OCI-LY1 (cell line): ENCODE measurements around the gene ST3GAL2.
"Not testable (repeated sequence)": the region's sequence is repeated elsewhere in the genome, so short reads cannot be mapped to it uniquely, and the experiment has no call there.

Experiments used
- H2AFZ ChIP-seq: fragments of 200-600 bp; sonication (generic), shearing (Covaris generic); 2 replicates; pipeline ENCODE4 v1.6.0; 2014; ENCODE audit warnings: antibody characterized with exemption, mild to moderate bottlenecking, low read length
- H3F3A ChIP-seq: fragments of 200-600 bp; sonication (generic), shearing (Covaris generic); 2 replicates; pipeline ENCODE4 v1.6.0; 2014; ENCODE audit warnings: mild to moderate bottlenecking, antibody characterized with exemption, low read length, moderate library complexity; ENCODE audit not compliant: insufficient read depth
- H3K27ac ChIP-seq: fragments of 200-600 bp; sonication (generic); 2 replicates; pipeline ENCODE4 v1.5.1; 2014; ENCODE audit warnings: low read length, mixed run types, mild to moderate bottlenecking, low read depth; ENCODE audit not compliant: poor library complexity, severe bottlenecking
- H3K27me3 ChIP-seq: fragments of 200-600 bp; sonication (generic); 2 replicates; pipeline ENCODE4 v1.6.0; 2014; ENCODE audit warnings: antibody characterized with exemption, mild to moderate bottlenecking, low read length, moderate library complexity; ENCODE audit not compliant: insufficient read depth
- H3K36me3 ChIP-seq: fragments of 200-600 bp; sonication (generic); 2 replicates; pipeline ENCODE4 v1.6.1; 2014; ENCODE audit warnings: mild to moderate bottlenecking, antibody characterized with exemption, low read length, moderate library complexity, mixed read lengths; ENCODE audit not compliant: insufficient read depth
- H3K4me1 ChIP-seq: fragments of 200-600 bp; sonication (generic); 2 replicates; pipeline ENCODE4 v1.5.1; 2014; ENCODE audit warnings: mild to moderate bottlenecking, low read length, moderate library complexity; ENCODE audit not compliant: insufficient read depth, severe bottlenecking
- H3K4me2 ChIP-seq: fragments of 200-600 bp; sonication (generic), shearing (Covaris generic); 2 replicates; pipeline ENCODE4 v1.6.1; 2014; ENCODE audit warnings: low read length
- H3K4me3 ChIP-seq: fragments of 200-600 bp; sonication (generic); 2 replicates; pipeline ENCODE4 v1.5.1; 2014; ENCODE audit warnings: low read length, low read depth, mild to moderate bottlenecking, mixed read lengths; ENCODE audit not compliant: poor library complexity, severe bottlenecking
- H3K79me2 ChIP-seq: fragments of 200-600 bp; shearing (Covaris generic); 2 replicates; pipeline ENCODE4 v1.6.1; 2016; ENCODE audit warnings: mixed run types, low read length, mixed read lengths; ENCODE audit not compliant: insufficient read depth
- H3K9ac ChIP-seq: fragments of 200-600 bp; sonication (generic), shearing (Covaris generic); 2 replicates; pipeline ENCODE4 v1.6.1; 2014; ENCODE audit warnings: mild to moderate bottlenecking, low read length, mixed read lengths
- H3K9me2 ChIP-seq: fragments of 200-600 bp; sonication (generic), shearing (Covaris generic); 2 replicates; pipeline ENCODE4 v1.6.1; 2014; ENCODE audit warnings: low read depth, mild to moderate bottlenecking, low read length, mixed read lengths
- H3K9me3 ChIP-seq: fragments of 200-600 bp; shearing (Covaris generic); 2 replicates; pipeline ENCODE4 v1.6.1; 2014; ENCODE audit warnings: low read length, mixed read lengths
- H4K20me1 ChIP-seq: fragments of 200-600 bp; sonication (generic), shearing (Covaris generic); 2 replicates; pipeline ENCODE4 v1.6.0; 2016; ENCODE audit warnings: mild to moderate bottlenecking, low read length; ENCODE audit not compliant: insufficient read depth
- CTCF ChIP-seq: fragments of 200-600 bp; sonication (generic), shearing (Covaris generic); IDR thresholded peaks from 2 replicates; pipeline ENCODE4 v1.5.1; 2017; ENCODE audit warnings: mild to moderate bottlenecking, antibody characterized with exemption, low read length, moderate library complexity, mixed read lengths
- EZH2 ChIP-seq: fragments of 200-600 bp; sonication (generic), shearing (Covaris generic); IDR thresholded peaks from 2 replicates; pipeline ENCODE4 v1.8.0; 2017; ENCODE audit warnings: borderline replicate concordance, mixed run types, mild to moderate bottlenecking, antibody characterized with exemption, low read length, moderate library complexity, mixed read lengths

The ST3GAL2 gene

GRCh38 chr16:70391446-70391845 is 47.5 kb downstream of the ST3GAL2 start:
- H3K4me3 ChIP-seq = no peak overlapping the region
- H3K9me3 ChIP-seq = no peaks in the 10 kb centered on the region
- no peak overlapping the region for H2AFZ ChIP-seq
- no peaks in the 10 kb centered on the region for H3K27me3 ChIP-seq
- no peaks in the 10 kb centered on the region for H4K20me1 ChIP-seq
- no peaks in the 10 kb centered on the region for H3K9me2 ChIP-seq
- H3K4me1 ChIP-seq = no peaks in the 10 kb centered on the region
- H3F3A ChIP-seq = no peaks in the 10 kb centered on the region
- H3K27ac ChIP-seq = no peak overlapping the region
- H3K4me2 ChIP-seq = no peak overlapping the region
- H3K9ac ChIP-seq = no peak overlapping the region
- H3K79me2 ChIP-seq = no peaks in the 10 kb centered on the region
- peaks cover 26% of the 10 kb centered on the region for H3K36me3 ChIP-seq
- TF ChIP-seq CTCF = no peak
- TF ChIP-seq EZH2 = no peak

DNA sequence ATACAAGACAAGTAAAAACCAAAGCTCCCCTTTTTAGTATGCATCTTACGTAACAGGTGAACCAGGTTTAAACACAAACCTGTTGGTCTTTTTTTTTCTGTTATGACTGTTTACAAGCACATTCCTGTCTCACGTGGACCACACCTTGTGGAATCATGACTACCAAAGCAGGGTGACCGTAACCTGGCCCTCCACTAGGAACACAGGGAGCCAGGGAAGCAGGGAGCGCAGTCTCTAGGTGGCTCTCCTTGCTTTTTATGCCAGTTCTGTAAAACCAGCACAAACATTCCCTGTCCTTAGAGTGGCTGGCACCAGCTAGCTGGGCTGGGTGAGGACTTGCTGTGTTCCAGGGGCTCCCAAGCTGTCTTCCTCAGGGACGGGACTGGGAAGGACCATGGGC is 48.1 kb downstream of the ST3GAL2 start:
- Histone ChIP-seq H3K4me2 (no peak overlapping the region), H4K20me1 (no peaks in the 10 kb centered on the region), H3K36me3 (peaks cover 28% of the 10 kb centered on the region)

DNA sequence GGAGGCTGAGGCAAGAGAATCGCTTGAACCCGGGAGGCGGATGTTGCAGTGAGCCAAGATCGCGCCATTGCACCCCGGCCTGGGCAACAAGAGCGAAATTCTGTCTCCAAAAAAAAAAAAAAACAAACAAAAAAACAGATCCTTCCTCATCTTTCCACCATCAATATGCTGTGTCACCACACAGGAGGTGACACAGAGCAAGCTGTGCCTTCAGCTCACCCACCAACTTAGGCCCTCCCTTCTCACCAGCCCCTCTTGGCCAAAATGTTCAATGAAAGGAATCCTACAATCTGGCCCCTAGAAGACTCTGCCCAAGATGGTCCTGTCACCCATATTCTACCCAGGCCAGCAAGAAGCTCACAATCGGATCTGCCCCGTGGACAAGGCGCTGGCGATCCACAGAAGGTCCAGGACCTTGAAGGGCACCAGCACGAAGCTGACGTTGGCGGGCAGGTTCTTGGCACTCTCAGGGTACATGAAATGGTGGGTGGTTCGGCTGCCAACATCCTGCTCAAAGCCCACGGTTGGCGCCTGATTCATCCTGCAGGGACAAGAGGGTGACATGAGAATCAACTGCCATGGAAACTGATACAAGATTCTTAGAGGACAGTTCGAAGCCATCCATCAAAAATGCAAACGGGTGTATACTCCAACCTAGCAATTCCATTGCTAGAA is 50.8 kb downstream of the ST3GAL2 start:
- TF ChIP-seq CTCF (no peak), EZH2 (no peak)
- Histone ChIP-seq H2AFZ (no peak overlapping the region), H3K79me2 (no peaks in the 10 kb centered on the region), H3K9me3 (no peaks in the 10 kb centered on the region), H3F3A (no peaks in the 10 kb centered on the region), H3K4me1 (no peaks in the 10 kb centered on the region), H3K9me2 (no peaks in the 10 kb centered on the region), H3K4me2 (no peak overlapping the region), H4K20me1 (no peaks in the 10 kb centered on the region), H3K4me3 (no peak overlapping the region), H3K9ac (no peak overlapping the region), H3K27ac (no peak overlapping the region), H3K36me3 (peaks cover 19% of the 10 kb centered on the region), H3K27me3 (no peaks in the 10 kb centered on the region)

More for the DNA sequence above, 48.1 kb downstream of the ST3GAL2 start:
- Histone ChIP-seq H3K9ac (no peak overlapping the region), H3K27me3 (no peaks in the 10 kb centered on the region), H3K4me1 (no peaks in the 10 kb centered on the region), H3K27ac (no peak overlapping the region), H3F3A (no peaks in the 10 kb centered on the region), H3K4me3 (no peak overlapping the region), H3K79me2 (no peaks in the 10 kb centered on the region), H3K9me2 (no peaks in the 10 kb centered on the region), H3K9me3 (no peaks in the 10 kb centered on the region), H2AFZ (no peak overlapping the region)
- TF ChIP-seq EZH2 (no peak), CTCF (no peak)

- not testable (repeated sequence) for H3K9me3 ChIP-seq, H4K20me1 ChIP-seq, H3K79me2 ChIP-seq, H3K4me2 ChIP-seq, H3K9ac ChIP-seq, H3K9me2 ChIP-seq, H3F3A ChIP-seq, H3K4me3 ChIP-seq, H3K27ac ChIP-seq, H2AFZ ChIP-seq, H3K27me3 ChIP-seq, H3K4me1 ChIP-seq
- H3K36me3 ChIP-seq = peaks cover 24% of the 10 kb centered on the region
These were observed 52.5 kb downstream of the ST3GAL2 start for GRCh38 chr16:70386289-70386986.
